GM19023 (cell line): ENCODE results near the gene TENT4A.

Experiments
- ATAC-seq: cut with Tn5 transposase; IDR thresholded peaks from one replicate; pipeline ENCODE4 v1.9.1; 2021; ENCODE audit warnings: mild to moderate bottlenecking, moderate library complexity; ENCODE audit not compliant: unreplicated experiment

TENT4A gene

GRCh38 chr5:6700074-6700684, 13.1 kb upstream of the TENT4A start:
- ATAC-seq = no peak

- no peak for ATAC-seq
Observed at GRCh38 chr5:6700685-6701355, 12.4 kb upstream of the TENT4A start.

DNA sequence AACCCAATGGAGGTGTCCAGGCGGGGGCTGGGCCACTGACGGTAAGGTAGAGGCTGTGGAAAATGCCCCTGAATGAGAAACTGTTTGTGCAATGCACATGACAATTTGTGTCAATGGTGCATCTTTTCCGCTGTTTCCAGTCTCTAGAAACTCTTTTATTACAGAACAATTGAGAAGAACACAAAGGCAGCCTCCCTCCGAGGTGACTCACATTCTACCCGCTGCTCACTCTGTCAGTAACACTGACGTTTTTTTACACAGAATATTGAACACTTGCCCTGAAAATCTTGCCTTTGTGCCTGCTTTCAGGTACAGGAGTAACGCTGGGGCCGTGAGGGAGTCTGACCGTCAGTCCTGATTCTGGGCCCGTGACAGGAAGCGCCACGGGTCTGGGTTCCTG, 11.7 kb upstream of the TENT4A start:
- no peak for ATAC-seq

DNA sequence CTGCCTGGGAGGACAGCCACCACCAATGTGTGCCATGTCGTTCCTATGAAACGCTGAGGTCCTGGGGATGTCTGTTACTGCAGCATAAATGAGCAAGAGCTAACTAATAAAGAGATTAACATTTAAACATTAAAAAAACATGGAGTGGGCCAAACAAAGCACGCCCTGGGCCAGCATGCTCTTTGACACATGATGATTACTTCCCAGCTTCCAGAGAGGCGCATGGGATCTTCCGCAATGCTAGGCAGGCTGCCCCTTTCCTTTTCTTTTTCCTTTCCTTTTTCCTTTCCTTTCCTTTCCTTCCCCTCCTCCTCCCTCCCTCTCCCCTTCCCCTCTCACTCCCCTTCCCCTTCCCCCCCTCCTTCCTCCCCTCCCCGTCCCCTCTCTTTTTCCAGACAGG, 10.6 kb upstream of the TENT4A start:
- ATAC-seq = no peak

DNA sequence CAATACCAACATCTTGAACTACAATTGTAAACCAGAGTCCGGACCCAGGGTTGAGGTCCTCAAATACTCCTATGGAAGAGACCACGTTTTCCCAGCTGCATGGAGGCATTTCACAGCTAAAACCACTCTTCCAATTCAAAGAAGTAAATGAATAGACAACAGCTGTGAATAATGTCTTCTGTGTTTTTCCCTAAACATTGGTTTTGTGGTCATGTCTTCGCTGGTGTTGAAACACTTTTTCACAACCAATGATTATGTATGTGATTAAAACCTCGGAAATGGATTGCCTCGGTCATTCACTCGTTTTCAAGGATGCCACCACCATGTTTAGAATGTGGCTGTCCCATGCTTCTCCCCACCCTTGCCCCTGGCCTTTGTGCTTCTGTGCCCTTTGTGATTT, 9.4 kb upstream of the TENT4A start:
- ATAC-seq = no peak

DNA sequence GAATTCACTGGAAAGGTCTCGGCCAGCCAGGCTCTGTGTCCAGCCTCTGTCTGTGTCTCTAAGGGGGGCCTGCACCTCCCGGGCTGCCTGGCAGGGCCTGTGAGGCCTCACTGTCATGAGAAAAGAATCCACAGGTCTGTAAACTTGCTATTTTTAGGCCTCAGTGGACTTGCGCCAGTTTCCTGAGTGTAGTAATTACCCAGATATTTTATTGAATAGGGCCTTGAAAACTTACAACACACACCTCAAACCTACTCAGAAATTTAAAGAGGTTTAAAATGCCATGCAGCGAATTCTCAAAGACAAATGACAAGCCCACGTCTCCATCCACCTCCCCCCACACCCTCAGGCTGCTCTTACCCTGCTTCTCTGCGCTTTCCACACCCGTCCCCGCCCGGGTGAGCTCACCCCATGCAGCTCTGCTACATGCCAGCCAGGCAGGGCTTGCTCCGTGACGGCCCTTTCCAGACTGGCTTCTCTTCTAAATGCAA, 8.8 kb upstream of the TENT4A start:
- no peak for ATAC-seq

- peak; percentile 74 for ATAC-seq
Observed at GRCh38 chr5:6705088-6705487, 8.1 kb upstream of the TENT4A start.

- no peak for ATAC-seq
Observed at GRCh38 chr5:6705959-6706358, 7.3 kb upstream of the TENT4A start.

DNA sequence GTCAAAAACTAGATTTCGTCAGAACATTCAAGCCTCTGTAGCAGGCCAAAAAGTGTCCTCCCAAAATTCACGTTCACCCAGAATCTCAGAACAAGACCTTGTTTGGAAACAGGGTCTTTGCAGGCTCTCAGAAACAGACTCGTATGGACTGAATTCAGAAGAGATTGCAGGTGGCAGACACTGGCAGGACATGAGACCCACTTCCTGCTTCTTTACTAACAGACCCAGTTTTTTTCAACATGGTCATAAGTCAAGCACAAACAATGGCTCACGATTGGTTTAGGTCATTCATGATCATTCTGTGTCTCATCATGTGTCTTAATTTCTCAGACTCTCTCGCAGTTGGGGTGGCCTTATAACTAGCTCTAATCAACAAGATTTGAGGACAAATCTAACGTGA, 5.4 kb upstream of the TENT4A start:
- no peak for ATAC-seq

DNA sequence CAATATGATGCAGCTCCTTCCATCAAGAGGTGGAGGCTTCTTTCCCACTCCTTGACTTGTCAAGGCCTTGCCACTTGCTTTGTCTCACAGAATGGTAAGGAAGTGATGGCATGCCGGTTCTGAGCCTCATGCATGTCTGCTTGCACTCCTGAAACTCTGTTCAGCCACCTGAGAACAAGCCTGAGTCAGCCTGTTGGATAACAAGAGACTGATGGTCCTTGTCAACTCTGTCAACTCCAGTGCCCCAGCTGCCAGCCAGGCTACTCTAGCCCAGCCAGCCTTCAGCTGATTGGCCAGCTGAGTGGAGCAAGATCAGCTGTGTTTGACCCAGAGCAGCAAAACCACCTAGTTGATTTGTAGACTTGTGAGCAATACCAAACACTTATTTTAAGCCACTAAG, 4.4 kb upstream of the TENT4A start:
- ATAC-seq = no peak

- ATAC-seq = no peak
Observed at GRCh38 chr5:6710070-6710469, 3.2 kb upstream of the TENT4A start.

DNA sequence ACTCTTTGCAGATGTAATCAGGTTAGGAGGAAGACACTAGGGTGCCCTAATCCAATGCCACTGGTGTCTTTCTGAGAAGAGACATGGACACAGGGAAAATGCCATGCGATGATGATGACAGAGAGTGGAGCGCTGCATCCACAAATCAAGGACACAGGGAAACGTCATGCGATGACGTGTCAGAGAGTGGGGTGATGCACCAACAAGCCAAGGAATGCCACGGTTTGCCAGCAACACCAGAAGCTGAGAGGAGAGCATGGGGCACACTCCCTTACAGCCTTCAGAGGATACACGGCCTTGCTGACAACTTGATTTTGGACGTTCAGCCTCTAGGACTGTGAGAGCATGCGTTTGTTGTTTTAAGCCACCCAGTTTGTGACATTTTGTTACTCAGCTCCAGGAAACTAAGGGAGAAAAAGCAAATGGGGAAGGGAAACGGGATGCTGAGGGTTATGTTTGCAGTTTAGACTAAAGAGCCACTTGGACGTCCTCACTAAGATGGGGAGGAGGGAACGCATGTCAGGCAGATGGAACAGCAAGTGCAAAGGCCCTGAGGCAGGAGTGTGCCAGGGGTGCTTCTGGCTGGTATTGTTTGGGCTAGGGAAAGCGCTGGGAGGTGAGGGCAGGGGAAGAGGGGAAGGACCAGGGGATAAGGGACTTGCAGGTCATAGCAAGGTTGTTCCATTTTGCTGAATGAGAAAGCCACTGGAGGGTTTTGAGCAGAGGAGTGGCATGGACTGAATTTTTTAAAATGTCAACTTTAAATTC, 2.5 kb upstream of the TENT4A start:
- no peak for ATAC-seq

DNA sequence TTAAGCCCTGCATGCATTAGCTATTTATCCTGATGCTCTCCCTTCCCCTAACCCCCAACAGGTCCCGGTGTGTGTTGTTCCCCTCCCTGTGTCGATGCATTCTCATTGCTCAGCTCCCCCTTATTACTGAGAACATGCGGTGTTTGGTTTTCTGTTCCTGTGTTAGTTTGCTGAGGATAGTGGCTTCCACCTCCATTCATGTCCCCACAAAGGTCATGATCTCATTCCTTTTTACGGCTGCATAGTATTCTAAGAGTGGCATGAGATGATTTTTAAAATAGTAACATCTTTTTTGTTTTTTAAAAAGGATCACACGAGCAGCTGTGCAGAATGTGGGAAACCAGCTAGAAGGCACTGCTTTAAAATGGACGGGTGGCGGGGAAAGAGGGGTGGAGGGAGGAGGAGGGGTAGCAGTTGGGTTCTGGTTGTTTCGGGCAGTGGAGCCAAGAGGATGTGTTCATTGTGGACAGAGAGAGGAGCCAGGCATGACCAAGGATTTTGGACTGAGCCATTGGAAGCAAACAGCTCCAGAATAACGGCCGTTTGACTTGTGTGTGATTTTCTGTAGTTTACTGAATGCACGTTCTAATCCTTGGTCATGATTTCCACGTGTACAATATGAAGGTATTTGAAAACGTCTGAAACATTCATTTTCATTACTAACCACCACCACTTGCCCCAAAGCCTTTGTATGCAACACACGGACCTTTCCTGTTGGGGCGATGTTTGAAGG, 1.7 kb upstream of the TENT4A start:
- no peak for ATAC-seq

DNA sequence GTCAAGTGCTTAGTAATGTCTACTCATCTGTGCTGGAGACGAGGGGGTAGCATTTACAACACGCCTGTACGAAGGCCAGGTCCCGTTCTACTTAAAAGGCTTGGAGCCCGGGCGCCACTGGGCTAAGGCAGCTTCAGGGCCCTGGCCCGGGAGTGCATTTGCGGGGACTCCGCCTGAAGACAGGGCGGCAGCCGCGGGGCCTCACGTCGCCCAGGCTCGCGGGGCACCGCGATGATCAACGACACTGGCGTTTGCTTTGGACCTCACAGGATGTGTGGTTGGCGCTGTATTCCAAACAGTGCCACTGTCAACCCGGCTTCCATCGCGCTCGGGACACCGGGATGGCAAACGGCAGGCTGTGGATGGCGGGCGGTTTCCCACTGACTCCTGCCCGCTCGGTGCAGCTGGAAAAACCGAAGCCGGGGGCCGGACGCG, 1.1 kb upstream of the TENT4A start:
- ATAC-seq = peak; percentile 10

- peak; percentile 65 for ATAC-seq
Observed at GRCh38 chr5:6712577-6713273, 507 bp upstream of the TENT4A start.

DNA sequence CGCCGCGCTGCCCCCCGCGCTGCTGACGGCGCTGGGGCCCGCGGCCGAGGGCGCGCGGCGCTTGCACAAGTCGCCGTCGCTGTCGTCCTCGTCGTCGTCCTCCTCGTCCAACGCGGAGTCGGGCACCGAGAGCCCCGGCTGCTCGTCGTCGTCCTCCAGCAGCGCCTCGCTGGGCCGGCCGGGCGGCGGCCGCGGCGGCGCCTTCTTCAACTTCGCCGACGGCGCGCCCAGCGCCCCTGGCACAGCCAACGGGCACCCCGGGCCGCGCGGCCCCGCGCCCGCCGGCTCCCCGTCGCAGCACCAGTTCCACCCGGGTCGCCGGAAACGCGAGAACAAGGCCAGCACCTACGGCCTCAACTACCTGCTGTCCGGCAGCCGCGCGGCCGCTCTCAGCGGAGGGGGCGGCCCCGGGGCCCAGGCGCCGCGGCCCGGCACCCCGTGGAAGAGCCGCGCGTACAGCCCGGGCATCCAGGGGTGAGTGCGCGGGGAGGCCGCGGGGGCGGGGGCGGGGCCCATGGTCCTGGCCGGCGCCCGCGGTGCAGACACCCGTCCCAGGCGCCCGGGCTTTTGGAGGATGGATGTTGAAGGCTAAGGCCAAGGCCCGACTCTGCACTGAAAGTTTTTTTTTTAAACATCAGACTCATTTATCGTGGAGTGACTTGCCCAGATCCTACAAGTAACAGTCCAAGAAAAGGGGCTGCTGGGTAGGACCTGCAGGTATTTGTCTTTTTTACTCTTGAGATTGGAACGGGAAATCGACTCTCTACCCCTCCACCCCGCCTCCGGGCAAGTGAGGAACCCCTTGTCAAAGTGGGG, 1.2 kb downstream of the TENT4A start:
- no peak for ATAC-seq

DNA sequence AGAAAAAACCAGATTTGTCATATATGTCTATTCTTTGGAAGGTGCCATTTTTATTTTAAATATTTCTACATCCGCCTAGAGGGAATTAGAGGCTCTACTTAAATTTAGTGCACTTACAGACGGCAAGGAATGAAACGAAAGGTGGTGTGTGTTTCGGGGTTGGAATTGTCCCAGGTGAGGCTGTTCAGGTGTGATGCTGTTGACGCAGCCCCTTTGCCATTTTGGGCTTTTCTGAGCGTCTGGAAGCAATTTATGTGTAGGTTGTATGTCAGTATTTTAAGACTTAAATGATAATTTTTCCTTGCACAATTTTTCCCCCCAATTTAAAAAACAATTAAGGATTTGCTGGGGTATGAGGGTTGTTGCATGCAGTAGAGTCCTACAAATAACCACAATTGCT, 2.0 kb downstream of the TENT4A start:
- no peak for ATAC-seq

GRCh38 chr5:6715758-6716628, 2.8 kb downstream of the TENT4A start:
- ATAC-seq = no peak

GRCh38 chr5:6716629-6717149, 3.5 kb downstream of the TENT4A start:
- ATAC-seq = no peak
